DND-41 (cell line): ENCODE measurements around the gene GNG12.
A peak's percentile ranks its signal among the peaks of the same experiment; 100 is the strongest.

Source experiments
- ATAC-seq: fragments of 200-7000 bp; cut with Tn5 transposase; 3 replicates; pipeline ENCODE4 v1.9.1; 2021; ENCODE audit warnings: low read depth; ENCODE audit not compliant: insufficient read depth
- DNase-seq: peaks from one replicate; pipeline ENCODE4 v3.0.0-alpha.2; 2020
- H2AFZ ChIP-seq: 2 replicates; pipeline ENCODE4 v1.6.0; 2012; ENCODE audit warnings: low read depth, low read length
- H3K27ac ChIP-seq: 2 replicates; pipeline ENCODE4 v1.5.1; 2012; ENCODE audit warnings: low read length, inconsistent platforms
- H3K27me3 ChIP-seq: fragments of 200-600 bp; sonication (generic); 2 replicates; pipeline ENCODE4 v1.6.0; 2012; ENCODE audit warnings: low read length, mild to moderate bottlenecking, inconsistent platforms; ENCODE audit not compliant: insufficient read depth, poor library complexity
- H3K36me3 ChIP-seq: 2 replicates; pipeline ENCODE4 v1.5.1; 2012; ENCODE audit warnings: low read length, inconsistent platforms; ENCODE audit not compliant: insufficient read depth
- H3K4me1 ChIP-seq: 2 replicates; pipeline ENCODE4 v1.5.1; 2012; ENCODE audit warnings: mild to moderate bottlenecking, low read length; ENCODE audit not compliant: insufficient read depth
- H3K4me2 ChIP-seq: 2 replicates; pipeline ENCODE4 v1.6.0; 2012; ENCODE audit warnings: mild to moderate bottlenecking, moderate library complexity, low read length, inconsistent platforms; ENCODE audit not compliant: insufficient read depth
- H3K4me3 ChIP-seq, 2 experiments: fragments of 200-600 bp in 1 of 2; shearing (Covaris generic) in 1 of 2; 2 replicates each; pipeline ENCODE4 v1.5.1; 2012 to 2016; ENCODE audit warnings: inconsistent platforms in 2 of 2, low read length in 2 of 2, mild to moderate bottlenecking in 2 of 2, low read depth in 1 of 2, moderate library complexity in 1 of 2
- H3K79me2 ChIP-seq: 2 replicates; pipeline ENCODE4 v1.6.0; 2012; ENCODE audit warnings: low read length, inconsistent platforms; ENCODE audit not compliant: insufficient read depth
- H3K9ac ChIP-seq: 2 replicates; pipeline ENCODE4 v1.6.0; 2012; ENCODE audit warnings: low read depth, mild to moderate bottlenecking, inconsistent platforms, low read length, moderate library complexity
- H3K9me3 ChIP-seq: 2 replicates; pipeline ENCODE4 v1.5.1; 2012; ENCODE audit warnings: low read length, moderate library complexity, mild to moderate bottlenecking, inconsistent platforms; ENCODE audit not compliant: insufficient read depth, severe bottlenecking
- H4K20me1 ChIP-seq: 2 replicates; pipeline ENCODE4 v1.6.0; 2012; ENCODE audit warnings: low read length; ENCODE audit not compliant: insufficient read depth
- EZH2 ChIP-seq: IDR thresholded peaks from 3 replicates; pipeline ENCODE4 v1.6.1; 2012; ENCODE audit warnings: borderline replicate concordance, low read depth, mild to moderate bottlenecking, moderate library complexity, low read length, inconsistent platforms; ENCODE audit not compliant: severe bottlenecking
- TF ChIP-seq, protein P1 (sequence below): IDR thresholded peaks from 2 replicates; pipeline ENCODE4 v1.5.1; 2012; ENCODE audit warnings: borderline replicate concordance, low read length, moderate library complexity, mild to moderate bottlenecking; ENCODE audit not compliant: poor library complexity, severe bottlenecking; ENCODE audit errors: extremely low read depth

Gene GNG12

DNA sequence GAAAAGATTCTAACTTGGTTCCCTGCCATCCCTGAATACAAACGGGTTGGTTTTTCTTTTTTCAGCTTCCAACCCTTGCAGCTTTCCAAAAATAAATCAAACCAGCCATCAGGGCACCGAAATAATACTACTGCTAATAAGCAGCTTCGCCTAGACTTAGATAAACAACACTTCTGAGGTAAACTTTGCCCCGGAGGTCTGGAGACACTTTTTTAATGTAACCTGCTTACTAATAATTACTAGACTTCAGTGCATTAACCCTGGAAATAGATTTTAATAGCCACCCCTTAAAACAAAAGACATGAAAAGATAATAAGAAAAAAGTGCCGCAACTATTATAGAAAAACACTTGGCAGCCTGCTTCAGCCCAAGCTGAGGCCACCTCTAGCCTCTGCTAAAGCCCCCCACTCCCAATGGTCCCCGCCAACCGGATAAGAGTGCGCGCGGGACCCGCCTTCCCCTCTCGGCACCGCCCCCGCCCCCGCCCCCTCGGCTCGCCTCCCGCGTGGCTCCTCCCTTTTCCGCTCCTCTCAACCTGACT, 148.7 kb downstream of the GNG12 start:
- Histone ChIP-seq H3K9ac (peak overlapping the region; percentile 40), H3K27me3 (no peaks in the 10 kb centered on the region), H3K27ac (peak overlapping the region; percentile 55; the same call in 1 of the 2 replicates), H3K9me3 (no peaks in the 10 kb centered on the region), H2AFZ (peak overlapping the region; percentile 79), H3K79me2 (peaks cover 27% of the 10 kb centered on the region), H3K36me3 (peaks cover 42% of the 10 kb centered on the region), H3K4me2 (peak overlapping the region; percentile 70), H4K20me1 (peaks cover 29% of the 10 kb centered on the region), H3K4me1 (peaks cover 25% of the 10 kb centered on the region), H3K4me3 (peak overlapping the region in 1 of 2 experiments; percentile 51; a peak in 3 of 4 replicates)
- no peak for DNase-seq
- no peak for ATAC-seq
- TF ChIP-seq, protein P1, sequence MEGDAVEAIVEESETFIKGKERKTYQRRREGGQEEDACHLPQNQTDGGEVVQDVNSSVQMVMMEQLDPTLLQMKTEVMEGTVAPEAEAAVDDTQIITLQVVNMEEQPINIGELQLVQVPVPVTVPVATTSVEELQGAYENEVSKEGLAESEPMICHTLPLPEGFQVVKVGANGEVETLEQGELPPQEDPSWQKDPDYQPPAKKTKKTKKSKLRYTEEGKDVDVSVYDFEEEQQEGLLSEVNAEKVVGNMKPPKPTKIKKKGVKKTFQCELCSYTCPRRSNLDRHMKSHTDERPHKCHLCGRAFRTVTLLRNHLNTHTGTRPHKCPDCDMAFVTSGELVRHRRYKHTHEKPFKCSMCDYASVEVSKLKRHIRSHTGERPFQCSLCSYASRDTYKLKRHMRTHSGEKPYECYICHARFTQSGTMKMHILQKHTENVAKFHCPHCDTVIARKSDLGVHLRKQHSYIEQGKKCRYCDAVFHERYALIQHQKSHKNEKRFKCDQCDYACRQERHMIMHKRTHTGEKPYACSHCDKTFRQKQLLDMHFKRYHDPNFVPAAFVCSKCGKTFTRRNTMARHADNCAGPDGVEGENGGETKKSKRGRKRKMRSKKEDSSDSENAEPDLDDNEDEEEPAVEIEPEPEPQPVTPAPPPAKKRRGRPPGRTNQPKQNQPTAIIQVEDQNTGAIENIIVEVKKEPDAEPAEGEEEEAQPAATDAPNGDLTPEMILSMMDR: no peak
- TF ChIP-seq EZH2: no peak

DNA sequence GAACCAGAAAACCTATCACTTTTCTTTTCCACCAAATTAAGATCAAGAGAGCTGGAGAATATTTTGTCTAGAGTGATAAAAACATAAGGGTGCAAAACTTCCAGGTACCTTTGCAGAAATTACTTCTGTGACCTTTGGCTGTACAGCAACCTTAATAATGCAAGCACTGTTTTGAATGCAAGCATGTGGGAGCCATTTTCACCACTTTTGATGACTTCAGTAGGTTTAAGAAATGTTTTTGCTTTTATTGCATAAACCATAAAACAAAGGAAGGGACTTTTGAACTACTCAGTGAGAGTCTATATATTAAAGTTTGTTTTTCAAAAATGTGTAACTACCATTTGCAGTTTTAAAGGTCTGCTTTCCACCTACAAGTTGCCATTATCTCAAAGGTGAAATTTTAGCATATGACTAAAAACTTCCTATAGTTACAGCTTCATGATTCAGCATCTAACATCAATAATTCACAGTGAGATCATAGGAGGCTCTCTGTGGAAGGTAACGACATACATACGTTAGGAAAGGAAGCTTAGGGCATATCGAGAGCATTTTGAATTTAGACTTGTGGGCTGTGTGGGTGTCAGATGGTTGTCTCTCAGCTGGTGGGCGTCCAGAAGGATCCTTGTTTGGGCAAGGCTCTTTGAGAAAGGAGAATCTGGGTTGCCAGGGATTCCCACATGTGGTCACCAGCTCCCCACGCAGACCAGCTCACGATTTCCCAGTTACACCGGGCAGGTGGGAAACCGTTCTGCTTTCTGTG, 149.3 kb downstream of the GNG12 start:
- Histone ChIP-seq H3K27ac (peak overlapping the region; percentile 55; the same call in 1 of the 2 replicates), H3K4me3 (peak overlapping the region in 1 of 2 experiments; percentile 51; a peak in 2 of 4 replicates), H2AFZ (peak overlapping the region; percentile 79), H3K4me1 (peaks cover 25% of the 10 kb centered on the region), H3K36me3 (peaks cover 35% of the 10 kb centered on the region), H3K27me3 (no peaks in the 10 kb centered on the region), H3K9me3 (no peaks in the 10 kb centered on the region), H3K4me2 (peak overlapping the region; percentile 70), H3K79me2 (peaks cover 27% of the 10 kb centered on the region), H3K9ac (peak overlapping the region; percentile 40), H4K20me1 (peaks cover 28% of the 10 kb centered on the region)
- ATAC-seq: no peak
- no peak for DNase-seq
- TF ChIP-seq, protein P1: no peak
- TF ChIP-seq EZH2: no peak

GRCh38 chr1:67683316-67683715, 150.0 kb downstream of the GNG12 start:
- H3K4me3 ChIP-seq: no peak overlapping the region
- no peak overlapping the region for H3K27ac ChIP-seq
- ATAC-seq: no peak
- H3K9me3 ChIP-seq: no peaks in the 10 kb centered on the region
- H3K36me3 ChIP-seq: peaks cover 29% of the 10 kb centered on the region
- no peak for DNase-seq
- no peak overlapping the region for H3K9ac ChIP-seq
- H3K79me2 ChIP-seq: peaks cover 27% of the 10 kb centered on the region
- TF ChIP-seq, protein P1: no peak
- no peak for TF ChIP-seq EZH2
- H3K4me2 ChIP-seq: no peak overlapping the region
- H3K27me3 ChIP-seq: no peaks in the 10 kb centered on the region
- H3K4me1 ChIP-seq: peaks cover 25% of the 10 kb centered on the region
- H2AFZ ChIP-seq: no peak overlapping the region
- peaks cover 22% of the 10 kb centered on the region for H4K20me1 ChIP-seq
